Superior temporal gyrus (tissue), 1 donor: ENCODE data around the gene DLEC1.
"Not testable (repeated sequence)": the region's sequence is repeated elsewhere in the genome, so short reads cannot be mapped to it uniquely, and the experiment has no call there.

Experiments
- DNase-seq: peaks from one replicate; pipeline ENCODE4 v3.0.0-alpha.2; 2016; ENCODE audit errors: extremely low spot score

DLEC1 gene

DNA sequence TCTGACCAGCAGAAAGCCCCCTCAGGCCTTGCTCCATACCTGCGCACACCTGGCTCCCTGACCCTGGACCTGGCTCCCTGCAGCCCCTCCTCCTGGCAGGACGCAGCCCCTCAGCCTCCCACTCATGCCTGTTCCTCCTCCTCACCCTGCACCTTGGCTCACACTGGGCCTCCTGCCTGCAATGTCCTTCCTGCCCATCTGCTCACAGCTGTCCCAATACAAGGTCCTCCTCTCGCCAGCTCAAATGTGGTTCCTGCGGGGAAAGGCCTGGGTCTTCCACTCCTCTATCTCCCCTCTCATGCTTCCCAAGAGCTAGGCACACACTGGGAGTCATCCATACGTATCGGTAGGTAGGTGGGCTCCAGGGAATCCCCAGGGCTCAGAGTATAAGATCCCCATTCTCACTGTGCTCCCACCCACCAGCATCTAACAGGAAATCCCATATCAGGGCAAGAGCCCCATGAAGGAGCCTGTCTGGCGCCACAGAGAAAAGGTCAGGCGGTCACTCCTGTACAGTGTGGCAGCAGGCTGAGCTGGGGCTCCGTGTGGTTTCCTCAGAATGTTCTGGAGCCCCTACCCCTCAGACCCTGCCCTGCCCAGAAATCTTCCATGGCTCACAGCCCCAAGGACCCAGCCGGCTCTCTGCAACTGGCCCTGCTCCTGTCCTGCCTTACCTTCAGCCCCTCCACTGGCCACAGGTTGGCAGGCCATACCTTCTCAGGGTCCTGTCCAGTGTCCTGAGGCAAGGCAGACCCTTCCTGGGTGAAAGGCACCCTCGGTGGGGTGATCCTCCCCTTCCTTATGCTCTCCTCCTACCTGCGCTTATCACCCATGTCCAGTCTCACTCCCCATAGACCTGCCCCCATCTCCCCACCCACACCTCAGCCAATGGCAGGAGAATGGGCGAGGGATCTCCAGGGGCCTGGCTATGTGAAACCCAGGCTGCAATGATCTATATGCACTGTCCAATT, 20.4 kb upstream of the DLEC1 start:
- no peak for DNase-seq

DNA sequence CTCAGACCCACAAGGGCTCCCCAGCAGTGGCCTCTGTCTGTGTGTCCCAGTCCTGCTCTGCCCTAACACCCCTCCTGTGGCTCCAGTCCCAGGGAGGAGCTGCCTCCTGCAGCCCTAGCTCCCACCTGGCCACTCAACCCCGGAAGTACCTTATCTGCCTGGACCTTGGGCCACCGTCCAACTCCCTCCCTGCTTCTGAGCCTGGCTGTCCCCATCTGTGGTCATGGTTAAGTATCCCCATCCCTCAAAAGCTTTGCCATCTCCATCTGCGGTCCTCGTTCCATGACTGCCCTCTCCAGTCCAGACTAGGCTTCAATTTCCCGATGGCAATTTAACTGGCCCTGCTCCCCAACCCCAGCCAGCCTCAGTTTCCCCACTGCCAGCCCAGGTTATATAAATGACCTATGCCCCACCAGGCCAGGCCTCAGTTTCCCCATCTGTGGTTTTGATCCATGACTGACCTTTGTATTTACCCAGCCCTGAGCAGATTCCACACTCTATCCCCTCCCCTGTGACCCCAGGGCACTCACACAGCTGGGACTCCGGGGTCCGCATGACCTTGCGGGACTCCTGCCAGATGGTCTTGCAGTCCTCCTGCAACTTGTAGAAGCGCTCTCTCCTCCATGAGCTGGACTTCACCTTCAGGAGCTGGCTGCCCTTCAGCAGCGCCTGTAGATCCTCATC, 19.2 kb upstream of the DLEC1 start:
- DNase-seq: no peak

GRCh38 chr3:38020342-38020726, 18.7 kb upstream of the DLEC1 start:
- DNase-seq: no peak

DNA sequence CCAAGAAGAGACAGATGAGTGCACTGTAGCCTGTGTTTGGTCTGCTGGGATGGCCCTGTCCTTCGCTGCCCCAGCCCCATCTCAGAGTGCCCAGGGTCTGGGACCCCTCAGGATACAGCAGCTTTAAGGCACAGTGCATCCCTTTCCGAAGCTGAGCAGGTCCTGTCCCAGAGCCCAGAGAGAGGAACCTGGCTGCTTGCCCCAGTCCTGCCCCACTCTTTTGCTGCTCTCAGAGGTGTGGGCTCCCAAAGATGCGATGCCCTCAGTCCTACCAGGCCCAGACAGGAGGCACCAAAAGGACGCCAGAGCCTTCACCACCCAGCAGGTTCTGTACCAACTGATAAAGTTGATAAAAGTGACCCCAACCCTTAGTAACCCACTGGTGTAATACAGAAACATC, 17.8 kb upstream of the DLEC1 start:
- DNase-seq: no peak

DNA sequence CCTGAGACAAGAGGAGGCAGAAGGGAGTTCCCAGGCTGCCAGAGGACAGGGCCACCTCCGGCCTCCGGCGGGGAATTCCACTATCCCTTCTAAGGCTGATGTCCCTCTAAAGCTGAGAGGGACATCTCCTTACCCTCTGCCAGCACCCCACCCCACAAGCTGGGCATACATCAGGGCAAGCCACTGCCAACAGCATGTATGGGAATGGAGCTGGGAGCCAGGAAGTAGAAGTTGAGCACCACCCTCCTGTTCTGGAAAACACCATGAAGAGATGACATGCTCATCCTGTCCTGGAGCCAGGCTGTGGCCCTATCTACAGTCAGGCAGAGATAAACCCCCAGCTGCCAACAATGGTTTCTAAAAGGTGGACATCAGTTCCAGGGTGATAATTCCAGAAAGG, 16.7 kb upstream of the DLEC1 start:
- no peak for DNase-seq

GRCh38 chr3:38022896-38023709, 15.9 kb upstream of the DLEC1 start:
- DNase-seq: no peak

GRCh38 chr3:38026856-38027255, 12.2 kb upstream of the DLEC1 start:
- no peak for DNase-seq

GRCh38 chr3:38027466-38028465, 11.2 kb upstream of the DLEC1 start:
- no peak for DNase-seq

DNA sequence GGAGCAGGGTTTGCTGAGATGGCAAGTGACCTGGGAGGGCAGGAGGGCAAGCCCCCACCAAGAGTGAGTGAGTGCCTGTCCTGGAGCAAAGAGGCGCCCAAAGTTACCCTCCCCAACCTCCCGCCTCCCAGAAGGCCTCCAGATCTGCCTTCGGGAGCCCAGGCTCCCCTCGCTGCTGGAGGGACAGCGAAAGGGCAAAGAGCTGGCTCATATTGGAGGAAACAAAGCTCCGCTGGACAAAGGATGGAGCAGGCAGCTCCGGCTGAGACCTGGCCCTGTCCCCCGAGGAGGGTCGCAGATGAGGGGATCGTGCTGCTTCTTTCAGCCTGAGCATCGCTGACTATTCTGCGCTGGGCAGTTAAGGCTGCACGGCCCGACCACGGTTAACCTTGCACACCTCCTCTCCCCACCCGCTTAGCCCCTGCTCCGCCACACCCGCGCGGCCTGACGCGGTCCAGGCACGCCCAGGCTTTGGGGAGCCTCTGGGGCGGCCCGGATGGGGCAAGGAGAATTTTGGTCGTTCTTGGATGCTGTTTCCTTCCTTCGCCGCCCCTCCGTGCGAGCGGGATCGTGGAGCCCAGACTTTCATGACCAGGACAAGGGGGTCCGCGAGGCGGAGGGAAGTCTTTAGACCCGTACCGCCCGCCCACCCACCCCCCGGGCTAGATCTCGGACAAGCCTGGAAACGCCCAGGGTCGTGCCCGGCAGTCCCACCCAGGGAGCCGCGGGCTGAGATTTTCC, 10.2 kb upstream of the DLEC1 start:
- no peak for DNase-seq

DNA sequence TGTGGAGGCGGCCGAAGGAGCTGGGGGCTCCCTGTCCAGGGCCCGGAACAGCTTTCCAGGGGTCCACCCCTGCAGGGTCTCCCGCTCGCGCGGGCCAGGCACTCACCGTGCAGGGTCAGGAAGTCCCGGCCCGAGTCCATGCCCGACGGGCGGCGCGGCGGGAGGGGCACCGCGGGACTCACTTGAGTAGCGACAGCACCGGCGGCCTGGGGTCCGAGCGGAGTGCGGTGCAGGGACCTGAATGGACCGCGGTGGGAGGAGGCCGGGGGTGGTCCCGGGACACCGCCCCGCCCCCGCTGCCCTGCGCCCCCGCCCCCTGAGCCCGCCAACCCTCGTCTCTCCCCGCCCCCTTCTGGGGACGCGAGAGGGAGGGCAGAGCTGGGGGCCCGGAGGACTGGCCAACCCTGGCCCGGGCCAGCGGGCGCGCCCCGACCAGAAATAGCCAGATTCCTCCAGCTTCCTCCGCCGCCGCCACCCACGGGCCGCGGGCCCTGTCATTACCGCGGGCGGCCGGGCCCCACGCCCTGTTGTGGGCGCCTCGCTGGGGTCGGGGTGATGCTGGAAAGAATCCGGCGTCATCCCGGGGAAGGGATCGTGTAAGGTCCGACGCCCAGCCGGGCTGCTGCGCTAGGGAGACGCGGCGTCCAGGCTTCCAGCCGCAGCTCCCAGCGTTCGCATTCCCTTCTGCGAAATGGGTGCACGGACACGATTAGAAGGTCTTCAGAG, 9.4 kb upstream of the DLEC1 start, which contains the start of gene PLCD1:
PLCD1 (minus strand) TSS at position 243 of the 726 bp plus-strand sequence; CDS start at position 140, 103 bp downstream.
- no peak for DNase-seq

GRCh38 chr3:38030126-38031021, 8.6 kb upstream of the DLEC1 start:
- no peak for DNase-seq

DNA sequence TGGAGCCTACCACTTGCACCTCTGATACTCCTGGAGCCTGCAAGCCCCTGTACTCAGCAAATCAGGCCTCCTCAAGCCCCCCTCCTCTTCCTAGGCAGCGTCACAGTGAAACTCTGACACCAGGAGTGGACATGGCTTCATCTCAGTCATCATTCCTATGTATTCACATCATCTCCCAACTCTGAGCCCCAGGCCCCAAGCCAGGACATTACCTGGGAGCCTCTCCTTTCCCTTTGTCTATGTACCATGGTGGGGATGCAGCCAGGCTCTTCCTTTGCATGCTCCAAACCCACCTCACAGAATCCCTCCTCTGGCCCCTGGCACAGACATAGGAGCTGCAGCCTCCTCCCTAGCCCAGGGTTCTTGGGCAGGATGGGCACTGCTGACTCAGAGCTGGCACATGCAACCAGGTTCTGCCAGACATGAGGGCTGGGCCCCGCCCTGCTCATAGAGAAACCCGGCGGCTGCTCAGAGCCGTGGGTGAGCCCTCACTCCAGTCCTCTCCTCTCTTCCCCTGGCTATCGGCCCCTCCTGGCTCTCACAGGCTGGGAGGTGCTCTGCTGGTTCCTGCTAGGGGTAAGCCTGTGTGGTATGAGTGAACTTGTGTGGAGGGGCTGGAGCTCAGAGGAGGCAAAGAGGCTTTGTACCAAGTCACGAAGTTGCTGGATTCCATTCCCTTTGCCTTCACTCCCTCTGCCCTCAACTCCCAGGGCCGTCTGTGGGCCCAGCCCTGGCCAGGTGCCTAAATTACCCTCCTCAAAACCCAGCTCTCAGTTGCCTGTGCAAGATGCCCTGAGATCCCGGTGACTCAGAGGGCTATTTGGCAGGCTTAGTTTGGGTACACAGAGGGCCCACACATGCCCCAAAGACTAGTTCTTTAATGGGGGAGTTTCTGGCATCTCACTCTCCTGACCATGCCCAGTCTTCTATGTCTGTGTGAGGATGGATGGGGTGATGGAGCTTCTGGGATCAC, 7.7 kb upstream of the DLEC1 start:
- DNase-seq: no peak

- DNase-seq: no peak
Observed at GRCh38 chr3:38032328-38032865, 6.6 kb upstream of the DLEC1 start.

GRCh38 chr3:38033586-38033985, 5.4 kb upstream of the DLEC1 start:
- DNase-seq: not testable (repeated sequence)

DNA sequence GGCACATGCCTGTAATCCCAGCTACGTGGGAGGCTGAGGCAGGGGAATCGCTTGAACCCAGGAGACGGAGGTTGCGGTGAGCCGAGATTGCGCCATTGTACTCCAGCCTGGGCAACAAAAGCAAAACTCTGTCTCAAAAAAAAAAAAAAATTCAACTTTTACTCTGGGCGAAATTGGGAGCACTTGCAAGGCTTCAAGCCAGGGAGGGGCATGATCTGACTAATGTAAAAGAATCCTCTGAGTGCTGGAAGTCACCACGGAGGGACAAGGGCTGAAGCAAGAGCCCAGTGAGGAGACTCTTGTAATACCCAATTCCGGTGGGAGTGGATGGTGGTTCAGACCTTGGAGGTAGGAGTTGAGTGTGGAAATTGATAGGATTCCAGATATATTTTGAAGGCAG, 4.7 kb upstream of the DLEC1 start:
- DNase-seq: not testable (repeated sequence)

DNA sequence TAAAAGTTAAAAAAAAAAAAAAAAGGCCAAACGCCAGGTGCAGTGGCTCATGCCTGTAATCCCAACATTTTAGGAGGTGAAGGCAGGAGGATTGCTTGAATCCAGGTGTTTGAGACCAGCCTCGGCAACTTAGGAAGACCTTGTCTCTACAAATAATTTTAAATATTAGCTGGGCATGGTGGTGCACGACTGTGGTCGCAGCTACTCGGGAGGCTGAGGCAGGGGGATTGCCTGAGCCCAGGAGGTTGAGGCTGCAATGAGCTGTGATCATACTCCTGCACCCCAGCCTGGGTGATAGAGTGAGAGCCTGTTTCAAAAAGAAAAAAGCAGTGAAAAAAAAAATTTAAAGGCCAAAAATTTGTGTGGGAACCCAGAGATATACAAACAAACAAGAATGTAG, 2.7 kb upstream of the DLEC1 start:
- DNase-seq: no peak

- no peak for DNase-seq
Observed at GRCh38 chr3:38036906-38037305, 2.1 kb upstream of the DLEC1 start.
